Naive thymus-derived CD8-positive, alpha-beta T cell (primary cell): Measurements from ENCODE around the gene SORL1. TPM values are rescaled to one million over a fixed set of nuclear protein-coding genes. Genes with fewer than 3 reads are reported as not detected.

Source experiments
- ATAC-seq, 2 donors: fragments of 150-1000 bp; cut with Tn5 transposase in 1 of 2; sonication (Bioruptor Pico), chemical (Tn5 transposase) in 1 of 2; 1 replicate in 1 of 2; 2 replicates in 1 of 2; pipeline ENCODE4 v1.10.0; 2021; ENCODE audit warnings: mild to moderate bottlenecking in 2 of 2, moderate library complexity in 2 of 2
- POLR2A ChIA-PET: fragments of 350-600 bp; sonication (Branson Sonifier 250); formaldehyde crosslinking; loops from one replicate; lab custom pipeline; 2021; ENCODE audit warnings: antibody characterized with exemption; lab: Charles Lee
- DNase-seq, 10 donors: peaks; one replicate each; pipeline versions ENCODE4 v3.0.0 to v3.0.0-alpha.2; 2020 to 2022
- H3K27ac Mint-ChIP-seq, 10 donors: one replicate each; pipeline ENCODE4 v1.8.0; 2020 to 2022; ENCODE audit warnings: mild to moderate bottlenecking in 10 of 10, mixed read lengths in 10 of 10, moderate library complexity in 4 of 10, inconsistent platforms in 1 of 10
- H3K27me3 Mint-ChIP-seq, 5 donors: one replicate each; pipeline ENCODE4 v1.8.0; 2021 to 2022; ENCODE audit warnings: mixed read lengths in 5 of 5
- H3K36me3 Mint-ChIP-seq, 3 donors: one replicate each; pipeline ENCODE4 v1.8.0; 2020 to 2022; ENCODE audit warnings: mixed read lengths in 3 of 3, mild to moderate bottlenecking in 2 of 3, inconsistent platforms in 1 of 3
- H3K4me1 Mint-ChIP-seq, 4 donors: one replicate each; pipeline ENCODE4 v1.8.0; 2021 to 2022; ENCODE audit warnings: mixed read lengths in 4 of 4
- H3K4me3 Mint-ChIP-seq, 10 donors: one replicate each; pipeline ENCODE4 v1.8.0; 2020 to 2022; ENCODE audit warnings: mild to moderate bottlenecking in 10 of 10, mixed read lengths in 10 of 10, moderate library complexity in 6 of 10, inconsistent platforms in 1 of 10
- H3K9me3 Mint-ChIP-seq, 9 donors: one replicate each; pipeline ENCODE4 v1.8.0; 2020 to 2022; ENCODE audit warnings: mixed read lengths in 9 of 9, mild to moderate bottlenecking in 3 of 9, inconsistent platforms in 1 of 9, moderate library complexity in 1 of 9
- polyA plus RNA-seq, 3 donors: library from polyadenylated mRNA; unstranded; fragments of 300-500 nt; fragmentation: Illumina TruSeq; gene quantifications; one replicate each; pipeline ENCODE4 v1.2.3, GENCODE V29; 2021
- total RNA-seq, 8 experiments: library from RNA in 2 of 8; stranded (reverse) in 2 of 8; gene quantifications; one replicate each; pipeline ENCODE4 v1.2.3 and lab custom pipeline; 2021 to 2026

Gene SORL1
- total and polyA plus RNA-seq, 5 experiments from 2014 or later = 157 to 419 (median 230) TPM

GRCh38 chr11:121512468-121513465 is 60.7 kb downstream of the SORL1 start:
- POLR2A ChIA-PET = interaction anchor here (1.2 to 1.9 kb wide), 2 partner anchors 44 to 63 kb away, joined by 3 to 12 read pairs; no protein-coding TSS in a partner anchor
- DNase-seq (peak in 1 of 10 donors; percentile 13), ATAC-seq (no peak)
- H3K27ac Mint-ChIP-seq = peak overlapping the region; percentile 43 to 94 (median 85)
- peak overlapping the region in 9 of 10 donors; percentile 4 to 66 (median 37) for H3K4me3 Mint-ChIP-seq
- peaks cover 22 to 97% (median 49%) of the 10 kb centered on the region in 3 donors for H3K36me3 Mint-ChIP-seq
- no peaks in the 10 kb centered on the region for H3K9me3 Mint-ChIP-seq
- no peaks in the 10 kb centered on the region for H3K27me3 Mint-ChIP-seq
- H3K4me1 Mint-ChIP-seq = peaks cover 50 to 84% (median 72%) of the 10 kb centered on the region in 4 donors

GRCh38 chr11:121513807-121514206 is 61.7 kb downstream of the SORL1 start:
- DNase-seq = no peak
- no peak for ATAC-seq
- POLR2A ChIA-PET = interaction anchor here (1.0 to 1.9 kb wide), 3 partner anchors 48 to 87 kb away, joined by 3 to 12 read pairs (median 4); no protein-coding TSS in a partner anchor
- Mint-ChIP-seq H3K36me3 (peaks cover 14 to 96% (median 45%) of the 10 kb centered on the region in 3 donors), H3K4me1 (peaks cover 51 to 83% (median 73%) of the 10 kb centered on the region in 4 donors), H3K27me3 (no peaks in the 10 kb centered on the region), H3K4me3 (peak overlapping the region in 5 of 10 donors; percentile 48 to 68 (median 51)), H3K9me3 (no peaks in the 10 kb centered on the region), H3K27ac (peak overlapping the region; percentile 87 to 94 (median 92))

- POLR2A ChIA-PET = interaction anchor here (1.0 to 1.9 kb wide), 3 partner anchors 49 to 88 kb away, joined by 3 to 12 read pairs (median 4); no protein-coding TSS in a partner anchor
- peaks cover 53 to 79% (median 75%) of the 10 kb centered on the region in 4 donors for H3K4me1 Mint-ChIP-seq
- DNase-seq (peak in 7 of 10 donors; percentile 7 to 45 (median 28)), ATAC-seq (peak; percentile 57 to 76)
- no peaks in the 10 kb centered on the region for H3K27me3 Mint-ChIP-seq
- H3K36me3 Mint-ChIP-seq = peaks cover 11 to 96% (median 47%) of the 10 kb centered on the region in 3 donors
- no peaks in the 10 kb centered on the region for H3K9me3 Mint-ChIP-seq
- peak overlapping the region; percentile 87 to 94 (median 92) for H3K27ac Mint-ChIP-seq
- peak overlapping the region in 9 of 10 donors; percentile 31 to 68 (median 51) for H3K4me3 Mint-ChIP-seq
These were observed 62.6 kb downstream of the SORL1 start for GRCh38 chr11:121514432-121515334.

- DNase-seq = no peak
- no peaks in the 10 kb centered on the region for H3K9me3 Mint-ChIP-seq
- no peaks in the 10 kb centered on the region for H3K27me3 Mint-ChIP-seq
- peak overlapping the region in 8 of 10 donors; percentile 24 to 68 (median 52) for H3K4me3 Mint-ChIP-seq
- H3K27ac Mint-ChIP-seq = peak overlapping the region; percentile 85 to 94 (median 92)
- H3K4me1 Mint-ChIP-seq = peaks cover 54 to 79% (median 76%) of the 10 kb centered on the region in 4 donors
- peak in 1 of 2 donors; percentile 21 for ATAC-seq
- POLR2A ChIA-PET = interaction anchor here (0.7 kb wide), 1 partner anchor 63 kb away, joined by 3 read pairs; the partner anchor contains the start of genes SORL1 and SORL1-AS1
- H3K36me3 Mint-ChIP-seq = peaks cover 12 to 96% (median 50%) of the 10 kb centered on the region in 3 donors
These were observed 63.2 kb downstream of the SORL1 start for GRCh38 chr11:121515335-121515671.

GRCh38 chr11:121517996-121518395 is 65.9 kb downstream of the SORL1 start:
- ATAC-seq (no peak), DNase-seq (no peak)
- H3K4me3 Mint-ChIP-seq = peak overlapping the region in 2 of 10 donors; percentile 3 to 12
- no peaks in the 10 kb centered on the region for H3K27me3 Mint-ChIP-seq
- H3K4me1 Mint-ChIP-seq = peaks cover 47 to 74% (median 70%) of the 10 kb centered on the region in 4 donors
- POLR2A ChIA-PET = interaction anchor here (0.7 to 1.5 kb wide), 4 partner anchors 10 to 67 kb away, joined by 4 to 7 read pairs (median 5); no protein-coding TSS in a partner anchor
- H3K27ac Mint-ChIP-seq = peak overlapping the region; percentile 47 to 96 (median 82)
- H3K36me3 Mint-ChIP-seq = peaks cover 16 to 97% (median 58%) of the 10 kb centered on the region in 3 donors
- no peaks in the 10 kb centered on the region for H3K9me3 Mint-ChIP-seq

GRCh38 chr11:121520243-121521144 is 68.4 kb downstream of the SORL1 start:
- no peaks in the 10 kb centered on the region for H3K27me3 Mint-ChIP-seq
- no peak for ATAC-seq
- peak overlapping the region; percentile 40 to 89 (median 72) for H3K27ac Mint-ChIP-seq
- peak overlapping the region in 1 of 10 donors; percentile 11 for H3K4me3 Mint-ChIP-seq
- POLR2A ChIA-PET = no interaction called here
- peaks cover 0 to 8% (median 4%) of the 10 kb centered on the region in 9 donors for H3K9me3 Mint-ChIP-seq
- peaks cover 28 to 55% (median 53%) of the 10 kb centered on the region in 4 donors for H3K4me1 Mint-ChIP-seq
- no peak for DNase-seq
- H3K36me3 Mint-ChIP-seq = peaks cover 31 to 94% (median 53%) of the 10 kb centered on the region in 3 donors

GRCh38 chr11:121521145-121522042 is 69.3 kb downstream of the SORL1 start:
- Mint-ChIP-seq H3K36me3 (peaks cover 36 to 94% (median 58%) of the 10 kb centered on the region in 3 donors), H3K9me3 (peaks cover 0 to 16% (median 4%) of the 10 kb centered on the region in 9 donors), H3K27me3 (no peaks in the 10 kb centered on the region), H3K27ac (peak overlapping the region; percentile 16 to 86 (median 72)), H3K4me3 (peak overlapping the region in 3 of 10 donors; percentile 2 to 39 (median 17)), H3K4me1 (peaks cover 27 to 50% (median 47%) of the 10 kb centered on the region in 4 donors)
- no peak for ATAC-seq
- no peak for DNase-seq
- POLR2A ChIA-PET = no interaction called here

- no peak for DNase-seq
- ATAC-seq = no peak
- Mint-ChIP-seq H3K27ac (peak overlapping the region; percentile 62 to 86 (median 78)), H3K9me3 (peaks cover 0 to 22% (median 4%) of the 10 kb centered on the region in 9 donors), H3K4me3 (no peak overlapping the region), H3K27me3 (no peaks in the 10 kb centered on the region), H3K4me1 (peaks cover 28 to 52% (median 49%) of the 10 kb centered on the region in 4 donors), H3K36me3 (peaks cover 42 to 90% (median 60%) of the 10 kb centered on the region in 3 donors)
- POLR2A ChIA-PET = interaction anchor here (0.8 kb wide), 1 partner anchor 25 kb away, joined by 3 read pairs; no protein-coding TSS in a partner anchor
These were observed 70.2 kb downstream of the SORL1 start for GRCh38 chr11:121522043-121522941.

- peak overlapping the region in 9 of 10 donors; percentile 12 to 74 (median 58) for H3K27ac Mint-ChIP-seq
- peaks cover 0 to 25% (median 4%) of the 10 kb centered on the region in 9 donors for H3K9me3 Mint-ChIP-seq
- H3K4me3 Mint-ChIP-seq = no peak overlapping the region
These were observed 71.6 kb downstream of the SORL1 start for GRCh38 chr11:121523581-121524232.

More at GRCh38 chr11:121523581-121524232, 71.6 kb downstream of the SORL1 start:
- Mint-ChIP-seq H3K36me3 (peaks cover 46 to 90% (median 55%) of the 10 kb centered on the region in 3 donors), H3K4me1 (peaks cover 22 to 45% (median 38%) of the 10 kb centered on the region in 4 donors), H3K27me3 (no peaks in the 10 kb centered on the region)
- no peak for ATAC-seq
- no peak for DNase-seq
- POLR2A ChIA-PET = no interaction called here
